K562 (cell line): Measurements from ENCODE around the gene TUB. TPM values are rescaled to one million over a fixed set of nuclear protein-coding genes. Genes with fewer than 3 reads are reported as not detected.

Experiments used
- ARID1B ChIP-seq: fragments of 450-650 bp; IDR thresholded peaks from 2 replicates; pipeline ENCODE4 v1.6.1; 2016; ENCODE audit warnings: antibody characterized with exemption, mild to moderate bottlenecking, inconsistent platforms
- CBFA2T2 ChIP-seq: fragments of 450-650 bp; conservative IDR thresholded peaks from 2 replicates; pipeline ENCODE4 v1.6.1; 2017; ENCODE audit warnings: mild to moderate bottlenecking
- CBFA2T3 ChIP-seq: fragments of 450-650 bp; IDR thresholded peaks from 2 replicates; pipeline ENCODE4 v1.6.1; 2017
- FOS ChIP-seq: IDR thresholded peaks from 3 replicates; pipeline ENCODE4 v1.6.1; 2011; ENCODE audit not compliant: insufficient read length; ENCODE audit errors: extremely low read depth
- FOSL1 ChIP-seq: fragments of 200-800 bp; sonication (Bioruptor generic); conservative IDR thresholded peaks from 2 replicates; pipeline ENCODE4 v1.6.1; 2016; ENCODE audit warnings: missing genetic modification characterization, missing compliant biosample characterization
- MITF ChIP-seq: IDR thresholded peaks from 2 replicates; pipeline ENCODE4 v1.6.1; 2014; ENCODE audit warnings: antibody characterized with exemption
- MTA3 ChIP-seq: fragments of 450-650 bp; formaldehyde crosslinking; IDR thresholded peaks from 2 replicates; pipeline ENCODE4 v1.6.1; 2017; ENCODE audit warnings: mild to moderate bottlenecking, borderline replicate concordance
- NFIC ChIP-seq: fragments of 450-650 bp; IDR thresholded peaks from 2 replicates; pipeline ENCODE4 v1.6.1; 2017; ENCODE audit warnings: mild to moderate bottlenecking, inconsistent platforms
- PBX2 ChIP-seq, 2 experiments: IDR thresholded peaks in 1 of 2; conservative IDR thresholded peaks in 1 of 2; 2 replicates each; pipeline ENCODE4 v1.6.1; 2016; ENCODE audit warnings: low read depth in 2 of 2, mild to moderate bottlenecking in 1 of 2, missing compliant biosample characterization in 1 of 2, missing genetic modification characterization in 1 of 2, moderate library complexity in 1 of 2
- PKNOX1 ChIP-seq: fragments of 450-650 bp; IDR thresholded peaks from 2 replicates; pipeline ENCODE4 v1.6.1; 2016
- POLR2H ChIP-seq: IDR thresholded peaks from 2 replicates; pipeline ENCODE4 v1.6.1; 2016; ENCODE audit warnings: missing genetic modification characterization, low read depth, mild to moderate bottlenecking, control low read depth, missing compliant biosample characterization, moderate library complexity
- SMARCC2 ChIP-seq: fragments of 450-650 bp; IDR thresholded peaks from 2 replicates; pipeline ENCODE4 v1.6.1; 2017; ENCODE audit warnings: antibody characterized with exemption, moderate library complexity, mild to moderate bottlenecking, low read depth
- SRSF9 ChIP-seq: fragments of 200-400 bp; formaldehyde crosslinking; IDR thresholded peaks from 2 replicates; pipeline ENCODE4 v1.6.1; 2017; ENCODE audit warnings: low read depth, low read length, borderline replicate concordance
- TEAD1 ChIP-seq, 2 experiments: fragments of 450-650 bp in 1 of 2; sonication (generic) in 1 of 2; formaldehyde crosslinking; IDR thresholded peaks; 2 replicates each; pipeline versions ENCODE4 v1.4.0 to v1.8.0; 2020 to 2022; ENCODE audit warnings: mild to moderate bottlenecking in 2 of 2, missing genetic modification reagents in 1 of 2
- THRB ChIP-seq: fragments of 450-650 bp; formaldehyde crosslinking; conservative IDR thresholded peaks from 2 replicates; pipeline ENCODE4 v1.4.0; 2022; ENCODE audit warnings: mild to moderate bottlenecking, missing genetic modification characterization
- USF2 ChIP-seq: sonication (generic); formaldehyde crosslinking; IDR thresholded peaks from 2 replicates; pipeline ENCODE4 v1.5.0; 2020; ENCODE audit warnings: missing genetic modification reagents
- ZNF324 ChIP-seq: fragments of 250-450 bp; sonication (Bioruptor Pico); IDR thresholded peaks from 2 replicates; pipeline ENCODE4 v1.4.0; 2020; ENCODE audit warnings: mild to moderate bottlenecking
- ZNF644 ChIP-seq: fragments of 200-800 bp; sonication (Bioruptor generic); IDR thresholded peaks from 2 replicates; pipeline ENCODE4 v1.6.1; 2016; ENCODE audit warnings: low read depth, missing genetic modification characterization, missing compliant biosample characterization
- polyA plus RNA-seq, 8 experiments: library from polyadenylated mRNA; depleted of rRNA in 4 of 8; stranded (reverse) in 5 of 8; unstranded in 3 of 8; fragments of >200 nt; fragmentation: Nextera tagmentation in 2 of 8; fragmentation: Illumina TruSeq in 1 of 8; extraction: Ambion mirVana in 2 of 8; extraction: Trizol in 1 of 8; gene quantifications; 2 replicates each; pipeline versions ENCODE4 v1.2.1 to v1.2.3, GENCODE V29; 2011 to 2014; ENCODE audit warnings: inconsistent platforms in 1 of 8, missing spikeins in 1 of 8
- total RNA-seq, 7 experiments: library from RNA; depleted of rRNA in 6 of 7; stranded (reverse); fragments of >200 nt in 6 of 7; fragmentation: Illumina TruSeq in 2 of 7; extraction: Trizol in 2 of 7; gene quantifications; 2 replicates each; pipeline versions ENCODE4 v1.2.1 to v1.2.3, GENCODE V29; 2011 to 2021; ENCODE audit warnings: low replicate concordance in 1 of 7

The TUB gene
- total and polyA plus RNA-seq, 9 of the 15 experiments (the other 6 are each of a cell fraction or from before 2014, with no cell fraction given) = not detected

- peak; percentile 48; the same call in 1 of the 2 replicates for TF ChIP-seq CBFA2T3
- TF ChIP-seq POLR2H (tag) = no peak
- TF ChIP-seq SRSF9 = no peak
- 0 out of 2 replicates have a peak, but pooled peaks have one; percentile 11 for TF ChIP-seq THRB
- peak; percentile 40; the same call in 1 of the 2 replicates for TF ChIP-seq ARID1B
- no peak for TF ChIP-seq ZNF644 (tag)
- 0 out of 2 replicates have a peak, but pooled peaks have one; percentile 45 for TF ChIP-seq MITF
- TF ChIP-seq TEAD1 (CRISPR knock-in tag; IDR thresholded peaks at IDR 0.05) = 0 out of 4 replicates have a peak, but pooled peaks of 1 of the 2 experiments have one; percentile 48
- no peak for TF ChIP-seq SMARCC2
- TF ChIP-seq PKNOX1 = peak; percentile 77
- no peak for TF ChIP-seq USF2 (CRISPR knock-in tag)
- no peak for TF ChIP-seq ZNF324 (CRISPR knock-in tag)
- TF ChIP-seq MTA3 = no peak
- TF ChIP-seq NFIC = 0 out of 2 replicates have a peak, but pooled peaks have one; percentile 24
- peak; percentile 2 for TF ChIP-seq FOS
- TF ChIP-seq CBFA2T2 = 0 out of 2 replicates have a peak, but pooled peaks have one; percentile 30
- no peak for TF ChIP-seq PBX2 (CRISPR knock-in tag; IDR thresholded peaks at IDR 0.05; ENCODE audit: low read depth)
- peak; percentile 52 for TF ChIP-seq PBX2 (tag; conservative IDR thresholded peaks at IDR 0.05; ENCODE audit: low read depth)
- TF ChIP-seq FOSL1 (tag) = peak; percentile 85
These were observed 12.3 kb upstream of the TUB start (continued) for GRCh38 chr11:8068605-8069221.
